Nephron progenitor cell (in vitro differentiated cells): Measurements from ENCODE around the gene AIM2.
"Not testable (repeated sequence)": the region's sequence is repeated elsewhere in the genome, so short reads cannot be mapped to it uniquely, and the experiment has no call there.

Experiments
- DNase-seq: peaks from one replicate; pipeline ENCODE4 v3.0.0; 2021
- H3K27ac Mint-ChIP-seq: 2 replicates; pipeline ENCODE4 v1.8.0; 2021; ENCODE audit warnings: mild to moderate bottlenecking, moderate library complexity, mixed read lengths
- H3K27me3 Mint-ChIP-seq: 2 replicates; pipeline ENCODE4 v1.8.0; 2021; ENCODE audit warnings: mild to moderate bottlenecking, low read depth, mixed read lengths; ENCODE audit not compliant: poor library complexity
- H3K36me3 Mint-ChIP-seq: 2 replicates; pipeline ENCODE4 v1.8.0; 2021; ENCODE audit warnings: low read depth, mixed read lengths
- H3K4me1 Mint-ChIP-seq: 2 replicates; pipeline ENCODE4 v1.8.0; 2021; ENCODE audit warnings: mixed read lengths
- H3K4me3 Mint-ChIP-seq: 2 replicates; pipeline ENCODE4 v1.8.0; 2021; ENCODE audit warnings: mild to moderate bottlenecking, moderate library complexity, mixed read lengths
- H3K9me3 Mint-ChIP-seq: 2 replicates; pipeline ENCODE4 v1.8.0; 2021; ENCODE audit warnings: mild to moderate bottlenecking, moderate library complexity, mixed read lengths
- TF ChIP-seq, protein P1 (sequence below): fragments of 200-600 bp; sonication (generic); IDR thresholded peaks from 2 replicates; pipeline ENCODE4 v1.5.0; 2021; ENCODE audit warnings: antibody characterized with exemption

The AIM2 gene

DNA sequence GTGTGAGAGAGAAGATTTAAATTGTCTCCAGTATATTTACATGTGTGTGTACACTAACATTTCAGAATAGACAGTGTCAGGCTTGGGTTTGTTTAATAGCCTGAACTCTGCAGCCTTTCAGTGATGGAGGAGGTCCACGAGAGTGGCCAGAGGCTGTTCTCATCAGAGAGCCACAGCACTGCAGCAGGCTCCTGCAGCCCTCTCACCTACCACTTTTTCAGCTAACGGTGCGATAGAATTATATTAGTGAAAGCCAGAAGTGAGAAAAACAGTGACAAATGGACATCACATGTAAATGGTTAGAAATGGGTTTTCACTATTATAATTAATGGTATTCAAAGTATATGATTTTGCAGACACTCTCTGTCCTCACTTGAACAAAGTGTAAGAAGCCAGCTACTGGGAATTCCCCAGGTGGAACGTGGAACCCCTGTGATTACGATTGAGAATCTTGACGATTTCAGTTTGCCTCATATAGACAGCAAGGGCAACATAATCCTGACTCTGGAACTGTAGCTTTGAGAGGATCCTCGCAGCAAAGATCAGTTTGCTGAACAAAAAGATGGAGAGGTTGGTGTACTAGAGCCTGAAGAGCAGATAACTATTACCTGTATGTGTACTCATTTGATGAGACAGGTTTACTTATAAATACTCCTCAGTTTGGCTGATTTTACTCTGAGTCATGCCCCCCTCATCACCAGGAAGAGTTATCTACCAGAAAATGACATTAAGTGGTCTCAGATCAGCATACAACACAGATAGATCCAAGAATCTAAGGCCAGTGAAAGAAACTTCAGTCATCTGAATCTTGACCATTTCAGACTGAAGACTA, 35.5 kb downstream of the AIM2 start:
- peaks cover 4% of the 10 kb centered on the region for H3K4me1 Mint-ChIP-seq
- no peak for DNase-seq
- H3K36me3 Mint-ChIP-seq = peaks cover 80% of the 10 kb centered on the region
- H3K4me3 Mint-ChIP-seq = no peak overlapping the region
- no peaks in the 10 kb centered on the region for H3K9me3 Mint-ChIP-seq
- no peaks in the 10 kb centered on the region for H3K27me3 Mint-ChIP-seq
- TF ChIP-seq, protein P1, sequence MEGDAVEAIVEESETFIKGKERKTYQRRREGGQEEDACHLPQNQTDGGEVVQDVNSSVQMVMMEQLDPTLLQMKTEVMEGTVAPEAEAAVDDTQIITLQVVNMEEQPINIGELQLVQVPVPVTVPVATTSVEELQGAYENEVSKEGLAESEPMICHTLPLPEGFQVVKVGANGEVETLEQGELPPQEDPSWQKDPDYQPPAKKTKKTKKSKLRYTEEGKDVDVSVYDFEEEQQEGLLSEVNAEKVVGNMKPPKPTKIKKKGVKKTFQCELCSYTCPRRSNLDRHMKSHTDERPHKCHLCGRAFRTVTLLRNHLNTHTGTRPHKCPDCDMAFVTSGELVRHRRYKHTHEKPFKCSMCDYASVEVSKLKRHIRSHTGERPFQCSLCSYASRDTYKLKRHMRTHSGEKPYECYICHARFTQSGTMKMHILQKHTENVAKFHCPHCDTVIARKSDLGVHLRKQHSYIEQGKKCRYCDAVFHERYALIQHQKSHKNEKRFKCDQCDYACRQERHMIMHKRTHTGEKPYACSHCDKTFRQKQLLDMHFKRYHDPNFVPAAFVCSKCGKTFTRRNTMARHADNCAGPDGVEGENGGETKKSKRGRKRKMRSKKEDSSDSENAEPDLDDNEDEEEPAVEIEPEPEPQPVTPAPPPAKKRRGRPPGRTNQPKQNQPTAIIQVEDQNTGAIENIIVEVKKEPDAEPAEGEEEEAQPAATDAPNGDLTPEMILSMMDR = no peak
- H3K27ac Mint-ChIP-seq = peak overlapping the region; percentile 76

DNA sequence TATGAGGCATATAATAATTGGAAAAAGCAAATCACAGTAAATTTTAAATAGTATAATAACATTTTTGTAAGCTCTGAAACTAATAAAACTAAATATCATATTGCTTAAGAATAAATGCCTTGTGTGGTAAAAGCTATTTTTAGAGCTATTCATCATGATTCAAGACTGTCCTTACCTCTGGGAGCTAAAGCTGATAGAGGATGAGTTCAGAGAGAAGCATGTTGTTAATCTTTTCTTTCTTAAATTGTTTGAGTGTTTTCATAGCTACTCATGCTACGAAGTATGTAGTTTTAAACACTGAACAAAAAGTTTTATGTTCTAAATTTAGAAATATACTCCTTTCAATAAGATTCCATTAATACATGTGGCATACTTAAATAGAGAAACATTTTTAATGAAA, 36.4 kb downstream of the AIM2 start:
- no peak for DNase-seq
- Mint-ChIP-seq H3K36me3 (peaks cover 79% of the 10 kb centered on the region), H3K4me1 (peaks cover 12% of the 10 kb centered on the region), H3K4me3 (no peak overlapping the region), H3K27ac (no peak overlapping the region), H3K9me3 (no peaks in the 10 kb centered on the region), H3K27me3 (no peaks in the 10 kb centered on the region)
- TF ChIP-seq, protein P1 = no peak

DNA sequence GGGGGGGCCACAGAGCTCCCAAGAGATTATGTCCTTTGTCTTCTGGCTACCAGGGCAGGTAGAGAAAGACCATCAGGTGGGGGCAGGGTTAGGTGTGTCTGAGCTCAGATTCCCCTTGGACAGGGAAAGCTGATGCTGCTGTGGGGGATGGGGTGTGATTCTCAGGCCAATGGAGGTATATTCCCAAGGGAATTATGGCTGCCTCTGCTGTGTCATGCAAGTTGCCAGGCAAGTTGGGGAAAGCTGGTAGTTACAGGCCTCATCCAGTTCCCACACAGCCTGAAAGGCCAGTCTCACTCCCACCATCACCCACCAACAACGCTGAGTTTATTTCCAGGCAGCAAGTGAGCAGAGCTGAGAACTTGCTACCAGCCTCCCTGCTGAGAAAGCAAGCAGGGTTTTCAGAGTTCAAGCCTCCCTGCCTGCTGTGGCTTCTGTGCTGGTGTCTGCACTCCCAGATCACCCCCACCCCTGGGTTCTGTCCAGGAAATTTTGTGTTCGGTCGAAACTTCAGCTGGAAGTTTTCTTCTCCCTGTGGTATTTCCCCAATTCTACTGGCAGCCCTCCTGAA, 45.6 kb downstream of the AIM2 start:
- DNase-seq = no peak
- H3K4me1 Mint-ChIP-seq = peaks cover 18% of the 10 kb centered on the region
- H3K36me3 Mint-ChIP-seq = peaks cover 96% of the 10 kb centered on the region
- H3K27me3 Mint-ChIP-seq = no peaks in the 10 kb centered on the region
- H3K27ac Mint-ChIP-seq = peak overlapping the region; percentile 50
- TF ChIP-seq, protein P1 = no peak
- H3K4me3 Mint-ChIP-seq = no peak overlapping the region
- peaks cover 67% of the 10 kb centered on the region for H3K9me3 Mint-ChIP-seq

DNA sequence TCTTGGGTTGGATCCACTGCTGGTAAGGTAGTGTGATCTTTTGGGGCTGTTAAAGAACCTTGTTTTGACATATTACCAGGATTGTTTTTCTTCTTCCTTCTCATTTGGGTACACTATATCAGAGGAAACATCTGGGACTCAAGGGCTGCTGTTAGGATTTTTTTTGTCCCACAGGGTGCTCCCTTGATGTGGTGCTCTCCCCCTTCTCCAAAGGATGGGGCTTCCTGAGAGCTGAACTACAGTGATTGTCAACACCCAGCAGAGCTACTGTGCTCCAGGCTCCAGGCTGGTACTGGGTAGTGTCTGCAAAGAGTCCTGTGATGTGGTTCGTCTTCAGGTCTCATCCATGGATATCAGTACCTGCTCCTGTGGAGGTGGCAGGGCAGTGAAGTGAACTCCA, 46.3 kb downstream of the AIM2 start:
- Mint-ChIP-seq H3K36me3 (peaks cover 96% of the 10 kb centered on the region), H3K27ac (no peak overlapping the region)

DNA sequence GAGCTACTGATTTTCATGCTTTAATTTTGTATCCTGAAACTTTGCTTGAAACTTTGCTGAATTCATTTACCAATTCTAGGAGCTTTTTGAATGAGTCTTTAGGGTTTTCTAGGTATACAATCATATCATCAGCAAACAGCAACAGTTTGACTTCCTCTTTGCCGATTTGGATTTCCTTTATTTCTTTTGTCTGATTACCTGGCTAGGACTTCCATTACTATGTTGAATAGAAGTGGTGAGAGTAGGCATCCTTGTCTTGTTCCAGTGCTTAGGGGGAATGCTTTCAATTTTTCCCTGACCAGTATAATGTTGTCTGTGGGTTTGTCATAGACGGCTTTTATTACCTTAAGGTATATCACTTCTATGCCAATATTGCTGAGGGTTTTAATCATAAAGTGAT, 49.7 kb downstream of the AIM2 start:
- H3K36me3 Mint-ChIP-seq = peaks cover 100% of the 10 kb centered on the region
- H3K27ac Mint-ChIP-seq, H3K4me3 Mint-ChIP-seq, H3K27me3 Mint-ChIP-seq, DNase-seq: not testable (repeated sequence)
- peaks cover 93% of the 10 kb centered on the region for H3K9me3 Mint-ChIP-seq
- peaks cover 33% of the 10 kb centered on the region for H3K4me1 Mint-ChIP-seq

More for the DNA sequence above, 46.3 kb downstream of the AIM2 start:
- TF ChIP-seq, protein P1 = no peak
- peaks cover 12% of the 10 kb centered on the region for H3K4me1 Mint-ChIP-seq
- H3K27me3 Mint-ChIP-seq = no peaks in the 10 kb centered on the region
- no peak for DNase-seq
- peak overlapping the region; percentile 13 for H3K4me3 Mint-ChIP-seq
- H3K9me3 Mint-ChIP-seq = peaks cover 74% of the 10 kb centered on the region

DNA sequence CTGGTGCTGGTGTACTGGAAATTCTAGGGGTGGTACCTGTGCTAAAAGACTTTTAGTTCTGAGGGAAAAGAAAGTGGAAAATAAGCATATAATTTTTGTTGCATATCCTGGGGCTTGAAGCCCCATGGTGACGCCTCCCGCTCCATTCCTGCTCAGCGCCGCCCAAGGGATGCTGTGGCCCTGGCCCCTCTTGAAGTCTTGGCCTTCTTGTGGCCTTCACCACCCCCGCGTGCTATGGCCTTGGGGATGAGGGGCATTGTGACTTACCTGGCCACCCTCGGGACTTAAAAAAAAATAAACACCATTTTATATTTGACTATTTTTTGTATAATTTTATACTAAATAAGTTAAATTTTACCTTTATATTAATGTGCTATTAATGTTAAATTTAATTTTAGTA, 51.5 kb downstream of the AIM2 start:
- H3K36me3 Mint-ChIP-seq = peaks cover 100% of the 10 kb centered on the region

More for the DNA sequence above, 51.5 kb downstream of the AIM2 start:
- H3K27me3 Mint-ChIP-seq = peaks cover 5% of the 10 kb centered on the region
- TF ChIP-seq, protein P1 = no peak
- H3K27ac Mint-ChIP-seq = no peak overlapping the region
- H3K9me3 Mint-ChIP-seq = peaks cover 91% of the 10 kb centered on the region
- peaks cover 21% of the 10 kb centered on the region for H3K4me1 Mint-ChIP-seq
- no peak for DNase-seq
- no peak overlapping the region for H3K4me3 Mint-ChIP-seq
